ENCODE data around the gene HAPLN3.

- TF ChIP-seq, protein P1, sequence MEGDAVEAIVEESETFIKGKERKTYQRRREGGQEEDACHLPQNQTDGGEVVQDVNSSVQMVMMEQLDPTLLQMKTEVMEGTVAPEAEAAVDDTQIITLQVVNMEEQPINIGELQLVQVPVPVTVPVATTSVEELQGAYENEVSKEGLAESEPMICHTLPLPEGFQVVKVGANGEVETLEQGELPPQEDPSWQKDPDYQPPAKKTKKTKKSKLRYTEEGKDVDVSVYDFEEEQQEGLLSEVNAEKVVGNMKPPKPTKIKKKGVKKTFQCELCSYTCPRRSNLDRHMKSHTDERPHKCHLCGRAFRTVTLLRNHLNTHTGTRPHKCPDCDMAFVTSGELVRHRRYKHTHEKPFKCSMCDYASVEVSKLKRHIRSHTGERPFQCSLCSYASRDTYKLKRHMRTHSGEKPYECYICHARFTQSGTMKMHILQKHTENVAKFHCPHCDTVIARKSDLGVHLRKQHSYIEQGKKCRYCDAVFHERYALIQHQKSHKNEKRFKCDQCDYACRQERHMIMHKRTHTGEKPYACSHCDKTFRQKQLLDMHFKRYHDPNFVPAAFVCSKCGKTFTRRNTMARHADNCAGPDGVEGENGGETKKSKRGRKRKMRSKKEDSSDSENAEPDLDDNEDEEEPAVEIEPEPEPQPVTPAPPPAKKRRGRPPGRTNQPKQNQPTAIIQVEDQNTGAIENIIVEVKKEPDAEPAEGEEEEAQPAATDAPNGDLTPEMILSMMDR (IDR thresholded peaks at IDR 0.05) = no peak
- TF ChIP-seq POLR2A (IDR thresholded peaks at IDR 0.05) = no peak
These were observed 61.6 kb downstream of the HAPLN3 start for GRCh38 chr15:88833731-88834100.
